ENCODE results near the gene RECQL5. TPM values are rescaled to one million over a fixed set of nuclear protein-coding genes. Genes with fewer than 3 reads are reported as not detected.

The RECQL5 gene
- polyA plus RNA-seq, 1 of the 3 experiments (the other 2 are of a cell fraction), result 25.3 TPM

DNA sequence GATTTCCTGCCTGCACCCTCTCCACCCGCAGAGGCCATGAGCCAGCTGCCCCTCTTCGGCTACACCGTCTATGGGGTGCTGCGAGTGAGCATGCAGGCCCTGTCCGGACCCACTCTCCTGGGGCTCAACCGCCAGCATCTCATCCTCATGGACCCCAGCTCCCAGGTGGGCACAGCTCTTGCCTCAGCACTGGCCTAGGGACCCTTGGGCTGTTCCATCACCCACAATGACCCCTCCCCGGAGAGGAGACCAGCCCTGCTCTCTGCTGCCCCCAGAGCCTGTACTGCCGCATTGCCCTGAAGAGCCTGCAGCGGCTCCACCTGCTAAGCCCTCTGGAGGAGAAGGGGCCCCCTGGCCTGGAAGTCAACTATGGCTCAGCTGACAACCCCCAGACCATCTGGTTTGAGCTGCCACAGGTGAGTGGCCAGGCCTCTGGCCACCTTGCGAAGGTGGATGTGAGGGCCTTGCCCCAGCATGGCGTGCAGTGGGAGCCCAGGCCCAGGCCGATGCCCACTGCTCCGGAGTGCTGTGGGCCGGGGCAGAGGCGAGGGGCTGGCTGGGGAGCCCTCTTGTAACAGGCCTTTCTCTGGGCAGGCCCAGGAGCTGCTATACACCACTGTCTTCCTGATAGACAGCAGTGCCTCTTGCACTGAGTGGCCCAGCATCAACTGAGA lies 41.0 kb downstream of the RECQL5 start:
- Histone ChIP-seq H3K9ac (no peak overlapping the region), H3K27me3 (ENCODE audit: insufficient read depth) (no peaks in the 10 kb centered on the region), H3F3A (replicated peaks; ENCODE audit: insufficient read depth) (no peaks in the 10 kb centered on the region), H3K4me2 (no peak overlapping the region), H3K27ac (ENCODE audit: low read depth in 2 of 2, low read length in 1 of 2) (peak overlapping the region in 1 of 2 experiments; percentile 1; a peak in 1 of 4 replicates), H3K9me3 (no peaks in the 10 kb centered on the region), H4K20me1 (ENCODE audit: insufficient read depth) (no peaks in the 10 kb centered on the region), H3K4me1 (ENCODE audit: control insufficient read depth in 1 of 2, insufficient read depth in 2 of 2, low read depth in 1 of 2, low read length in 1 of 2) (peaks cover 0 to 23% of the 10 kb centered on the region in 2 experiments; a peak in 1 of 4 replicates), H2AFZ (ENCODE audit: low read depth) (no peak overlapping the region), H3K4me3 (ENCODE audit: low read depth in 2 of 2, low read length in 1 of 2) (no peak overlapping the region), H3K79me2 (ENCODE audit: insufficient read depth) (no peaks in the 10 kb centered on the region), H3K36me3 (replicated peaks in 1 of 2; ENCODE audit: control insufficient read depth in 1 of 2, insufficient read depth in 2 of 2, low read length in 1 of 2) (peaks cover 0 to 34% of the 10 kb centered on the region in 2 experiments), H3K9me2 (no peaks in the 10 kb centered on the region)
- CTCF ChIA-PET, result interaction anchor here (0.6 to 37.9 kb wide), 24 partner anchors 9 to 1288 kb away, joined by 3 to 1370 read pairs (median 4); partner anchors contain the start of genes GALK1, SMIM5 and TSEN54
- POLR2A ChIA-PET, result interaction anchor here (0.7 to 1.7 kb wide), 2 partner anchors 10 to 41 kb away, joined by 3 to 4 read pairs; partner anchors contain the start of genes RECQL5 and SAP30BP
- TF ChIP-seq SIN3A (IDR thresholded peaks at IDR 0.05; ENCODE audit: borderline replicate concordance, low read depth, low read length) (no peak), CHD2 (IDR thresholded peaks at IDR 0.05; ENCODE audit: low read length, partially characterized antibody) (no peak), RAD21 (IDR thresholded peaks at IDR 0.05; ENCODE audit: low read length) (peak; percentile 23), FOSL2 (IDR thresholded peaks at IDR 0.05; ENCODE audit: borderline replicate concordance, low read depth) (no peak), SMC3 (IDR thresholded peaks at IDR 0.05; ENCODE audit: low read depth, low read length) (peak; percentile 19; the same call in 1 of the 2 replicates)
- TF ChIP-seq, protein P1, sequence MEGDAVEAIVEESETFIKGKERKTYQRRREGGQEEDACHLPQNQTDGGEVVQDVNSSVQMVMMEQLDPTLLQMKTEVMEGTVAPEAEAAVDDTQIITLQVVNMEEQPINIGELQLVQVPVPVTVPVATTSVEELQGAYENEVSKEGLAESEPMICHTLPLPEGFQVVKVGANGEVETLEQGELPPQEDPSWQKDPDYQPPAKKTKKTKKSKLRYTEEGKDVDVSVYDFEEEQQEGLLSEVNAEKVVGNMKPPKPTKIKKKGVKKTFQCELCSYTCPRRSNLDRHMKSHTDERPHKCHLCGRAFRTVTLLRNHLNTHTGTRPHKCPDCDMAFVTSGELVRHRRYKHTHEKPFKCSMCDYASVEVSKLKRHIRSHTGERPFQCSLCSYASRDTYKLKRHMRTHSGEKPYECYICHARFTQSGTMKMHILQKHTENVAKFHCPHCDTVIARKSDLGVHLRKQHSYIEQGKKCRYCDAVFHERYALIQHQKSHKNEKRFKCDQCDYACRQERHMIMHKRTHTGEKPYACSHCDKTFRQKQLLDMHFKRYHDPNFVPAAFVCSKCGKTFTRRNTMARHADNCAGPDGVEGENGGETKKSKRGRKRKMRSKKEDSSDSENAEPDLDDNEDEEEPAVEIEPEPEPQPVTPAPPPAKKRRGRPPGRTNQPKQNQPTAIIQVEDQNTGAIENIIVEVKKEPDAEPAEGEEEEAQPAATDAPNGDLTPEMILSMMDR (IDR thresholded peaks at IDR 0.05), result peak; percentile 79
- 76% methylated on average over 6 of the region's 15 CpGs for WGBS (ENCODE audit: low lambda C conversion rate)
- peak; percentile 92 for DNase-seq

DNA sequence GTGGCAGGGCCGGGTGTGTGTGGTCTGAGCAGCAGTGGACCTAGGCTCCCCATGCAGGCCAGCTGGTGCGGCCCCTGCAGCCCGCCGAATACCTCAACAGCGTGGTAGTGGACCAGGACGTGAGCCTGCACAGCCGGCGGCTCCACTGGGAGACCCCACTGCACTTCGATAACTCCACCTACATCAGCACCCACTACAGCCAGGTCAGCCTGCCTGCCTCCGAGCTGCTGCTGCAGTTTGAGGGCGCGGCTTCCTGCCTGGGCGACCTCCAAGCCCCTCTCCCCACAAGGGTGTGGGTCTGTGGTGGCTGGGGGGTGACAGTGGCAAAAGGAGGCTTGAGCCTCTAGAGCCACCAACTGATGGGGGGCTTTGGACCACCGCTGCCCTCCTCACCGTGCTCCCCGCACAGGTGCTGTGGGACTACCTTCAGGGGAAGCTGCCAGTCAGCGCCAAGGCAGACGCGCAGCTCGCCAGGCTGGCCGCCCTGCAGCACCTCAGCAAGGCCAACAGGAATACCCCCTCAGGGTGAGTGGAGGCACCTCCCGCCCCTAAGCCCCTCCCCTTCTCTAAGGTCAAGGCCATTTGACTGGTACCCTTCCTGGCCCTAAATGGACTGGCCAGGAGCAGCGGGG lies 42.1 kb downstream of the RECQL5 start:
- no peak overlapping the region for H3K27ac ChIP-seq (ENCODE audit: low read depth in 2 of 2, low read length in 1 of 2)
- H3K4me3 ChIP-seq (ENCODE audit: low read depth in 2 of 2, low read length in 1 of 2), result no peak overlapping the region
- no peaks in the 10 kb centered on the region for H3K27me3 ChIP-seq (ENCODE audit: insufficient read depth)
- ChIA-PET CTCF (interaction anchor here (0.6 to 37.9 kb wide), 15 partner anchors 8 to 143 kb away, joined by 3 to 1370 read pairs (median 4); partner anchors contain the start of genes GALK1 and SMIM5), POLR2A (interaction anchor here (0.7 to 1.7 kb wide), 2 partner anchors 11 to 42 kb away, joined by 3 to 4 read pairs; partner anchors contain the start of genes RECQL5 and SAP30BP)
- DNase-seq, result no peak
- H3K36me3 ChIP-seq (replicated peaks in 1 of 2; ENCODE audit: control insufficient read depth in 1 of 2, insufficient read depth in 2 of 2, low read length in 1 of 2), result peaks cover 0 to 24% of the 10 kb centered on the region in 2 experiments
- H3K79me2 ChIP-seq (ENCODE audit: insufficient read depth), result no peaks in the 10 kb centered on the region
- no peak overlapping the region for H2AFZ ChIP-seq (ENCODE audit: low read depth)
- peaks cover 0 to 32% of the 10 kb centered on the region in 2 experiments; a peak in 1 of 4 replicates for H3K4me1 ChIP-seq (ENCODE audit: control insufficient read depth in 1 of 2, insufficient read depth in 2 of 2, low read depth in 1 of 2, low read length in 1 of 2)
- WGBS (ENCODE audit: low lambda C conversion rate), result 70% methylated on average over 9 of the region's 23 CpGs
- H3K4me2 ChIP-seq, result no peak overlapping the region
- H3F3A ChIP-seq (replicated peaks; ENCODE audit: insufficient read depth), result no peaks in the 10 kb centered on the region
- TF ChIP-seq, protein P2, sequence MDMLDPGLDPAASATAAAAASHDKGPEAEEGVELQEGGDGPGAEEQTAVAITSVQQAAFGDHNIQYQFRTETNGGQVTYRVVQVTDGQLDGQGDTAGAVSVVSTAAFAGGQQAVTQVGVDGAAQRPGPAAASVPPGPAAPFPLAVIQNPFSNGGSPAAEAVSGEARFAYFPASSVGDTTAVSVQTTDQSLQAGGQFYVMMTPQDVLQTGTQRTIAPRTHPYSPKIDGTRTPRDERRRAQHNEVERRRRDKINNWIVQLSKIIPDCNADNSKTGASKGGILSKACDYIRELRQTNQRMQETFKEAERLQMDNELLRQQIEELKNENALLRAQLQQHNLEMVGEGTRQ (IDR thresholded peaks at IDR 0.05; ENCODE audit: borderline replicate concordance, low read depth, low read length), result no peak
- no peak for TF ChIP-seq FOXJ3 (CRISPR knock-in tag; IDR thresholded peaks at IDR 0.05)
- no peaks in the 10 kb centered on the region for H4K20me1 ChIP-seq (ENCODE audit: insufficient read depth)
- no peaks in the 10 kb centered on the region for H3K9me2 ChIP-seq
- H3K9me3 ChIP-seq, result no peaks in the 10 kb centered on the region
- no peak overlapping the region for H3K9ac ChIP-seq
